ENCODE measurements around the gene CHST15. TPM values are rescaled to one million over a fixed set of nuclear protein-coding genes. Genes with fewer than 3 reads are reported as not detected.

The CHST15 gene
- total RNA-seq, 3 donors from 2014 or later, result 4.8 to 64.5 (median 10.8) TPM

DNA sequence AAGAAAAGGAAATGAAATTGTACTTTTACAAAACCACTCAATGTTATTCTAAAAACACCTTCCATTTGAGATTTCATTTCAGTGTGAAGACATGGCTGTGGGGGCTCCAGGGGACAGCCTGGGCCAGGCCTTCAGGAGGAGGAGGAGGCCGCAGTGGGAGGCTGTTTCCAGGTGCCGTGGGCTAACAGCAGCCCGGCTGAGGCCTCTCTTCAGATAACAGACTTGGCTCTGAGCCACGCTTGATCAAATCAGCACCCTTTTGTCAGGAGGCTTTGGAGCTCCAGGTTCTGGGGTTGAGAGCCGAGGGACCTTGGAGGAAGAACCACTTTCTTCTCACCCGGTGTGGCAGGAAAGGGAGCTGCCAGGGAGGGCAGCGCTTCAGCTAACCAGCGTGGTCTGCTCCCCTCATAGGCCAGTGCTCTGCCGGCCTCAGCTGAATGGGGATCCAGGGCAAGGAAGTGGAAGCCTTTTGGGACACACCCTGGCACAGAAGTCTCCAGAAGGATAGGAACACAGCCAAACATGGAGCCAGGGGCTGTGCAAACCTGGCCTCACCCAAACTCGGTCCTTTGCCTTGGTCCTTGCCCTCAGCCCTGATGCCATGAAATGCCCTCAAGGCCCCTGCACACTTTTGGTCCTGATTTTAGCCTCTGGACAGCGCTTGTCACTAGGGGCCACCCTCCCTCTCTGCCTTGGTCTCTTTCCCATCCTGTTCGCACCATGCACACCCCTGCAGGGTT lies 23.5 kb upstream of the CHST15 start:
- DNase-seq (no peak), ATAC-seq (no peak)
- no peaks in the 10 kb centered on the region for H3K4me1 ChIP-seq (ENCODE audit: low read depth)
- H3K36me3 ChIP-seq (ENCODE audit: low read depth), result no peaks in the 10 kb centered on the region
- H3K4me3 ChIP-seq, result no peak overlapping the region
- no peak for TF ChIP-seq CTCF (IDR thresholded peaks at IDR 0.05)
- intact Hi-C loops (cut with DNase I, micrococcal nuclease), result no loop called here
- no peaks in the 10 kb centered on the region for H3K9me3 ChIP-seq

DNA sequence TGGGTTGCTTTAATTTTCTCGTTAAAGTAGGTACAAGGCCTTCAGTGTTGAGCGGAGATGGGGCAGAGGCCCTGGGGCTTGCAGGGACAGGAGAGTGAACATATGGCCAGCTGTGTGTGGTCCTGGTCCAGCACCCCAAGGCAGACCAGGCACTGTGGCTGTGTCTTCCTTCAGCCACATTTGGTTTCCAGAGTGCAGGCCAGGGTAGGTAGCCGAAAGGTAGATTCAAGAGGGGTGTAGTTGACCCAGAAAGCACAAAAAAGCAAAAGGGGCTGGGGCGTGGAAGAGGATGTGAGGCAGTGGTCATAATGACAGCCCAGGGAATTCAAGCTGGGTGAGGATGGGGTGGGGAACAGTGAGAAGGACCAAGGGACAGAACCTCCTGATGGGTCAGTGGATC lies 21.3 kb upstream of the CHST15 start:
- TF ChIP-seq CTCF (IDR thresholded peaks at IDR 0.05), result no peak
- no peak for DNase-seq
- no peak for ATAC-seq
- Histone ChIP-seq H3K4me1 (ENCODE audit: low read depth) (no peaks in the 10 kb centered on the region), H3K9me3 (no peaks in the 10 kb centered on the region), H3K4me3 (no peak overlapping the region), H3K36me3 (ENCODE audit: low read depth) (no peaks in the 10 kb centered on the region)
- intact Hi-C loops (cut with DNase I, micrococcal nuclease), result no loop called here

- H3K4me1 ChIP-seq (ENCODE audit: low read depth), result no peaks in the 10 kb centered on the region
- no peaks in the 10 kb centered on the region for H3K9me3 ChIP-seq
- ATAC-seq, result no peak
- intact Hi-C loops (cut with DNase I, micrococcal nuclease), result no loop called here
- TF ChIP-seq CTCF (IDR thresholded peaks at IDR 0.05), result no peak
- H3K36me3 ChIP-seq (ENCODE audit: low read depth), result no peaks in the 10 kb centered on the region
- DNase-seq, result no peak
- no peak overlapping the region for H3K4me3 ChIP-seq
Observed at GRCh38 chr10:124112891-124113580, 19.6 kb upstream of the CHST15 start.

DNA sequence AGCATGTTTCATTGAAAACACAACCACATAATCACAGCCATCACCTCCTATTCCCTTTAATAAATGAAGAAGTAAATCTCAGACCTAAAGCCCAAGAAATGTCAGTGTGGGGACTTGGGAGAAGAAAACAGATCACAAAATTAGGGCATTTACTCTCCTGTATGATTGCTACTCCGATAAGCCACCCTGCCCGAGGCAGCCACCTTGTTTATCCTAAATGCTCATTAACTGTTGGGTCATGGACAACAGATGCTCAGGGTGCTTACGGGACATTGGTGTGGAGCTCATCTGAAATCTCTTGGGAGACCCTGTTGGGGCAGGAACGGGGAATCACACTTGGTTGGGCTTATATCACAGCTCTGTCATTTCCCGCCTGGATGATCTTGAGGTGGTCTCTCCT lies 17.5 kb upstream of the CHST15 start:
- intact Hi-C loops (cut with DNase I, micrococcal nuclease), result no loop called here
- no peak for ATAC-seq
- TF ChIP-seq CTCF (IDR thresholded peaks at IDR 0.05), result no peak
- no peaks in the 10 kb centered on the region for H3K36me3 ChIP-seq (ENCODE audit: low read depth)
- H3K9me3 ChIP-seq, result no peaks in the 10 kb centered on the region
- no peak overlapping the region for H3K4me3 ChIP-seq
- H3K4me1 ChIP-seq (ENCODE audit: low read depth), result no peaks in the 10 kb centered on the region
- DNase-seq, result no peak

DNA sequence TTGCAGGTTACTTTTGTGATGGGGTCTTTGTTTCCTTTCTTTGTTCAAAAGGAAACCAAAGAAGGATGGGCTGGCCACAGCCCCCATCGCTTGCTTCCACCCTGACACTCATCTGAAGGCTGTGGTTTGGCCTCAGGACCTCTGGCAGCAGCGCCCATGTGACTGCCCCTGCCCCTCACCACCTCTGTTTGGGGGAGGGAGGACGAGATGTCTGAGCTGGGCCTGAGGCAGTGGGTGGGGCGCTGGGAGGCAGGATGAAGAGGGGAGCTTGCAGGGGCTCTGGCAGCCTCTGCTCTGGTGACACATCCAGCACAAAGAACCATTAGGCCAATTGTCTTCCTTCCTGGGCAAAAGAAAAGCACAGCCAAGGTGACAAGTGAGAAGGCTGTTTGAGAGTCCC lies 15.9 kb upstream of the CHST15 start:
- H3K36me3 ChIP-seq (ENCODE audit: low read depth), result no peaks in the 10 kb centered on the region
- H3K4me3 ChIP-seq, result no peak overlapping the region
- intact Hi-C loops (cut with DNase I, micrococcal nuclease), result no loop called here
- no peak for TF ChIP-seq CTCF (IDR thresholded peaks at IDR 0.05)
- DNase-seq, result no peak
- no peaks in the 10 kb centered on the region for H3K9me3 ChIP-seq
- ATAC-seq, result no peak
- peaks cover 3% of the 10 kb centered on the region for H3K4me1 ChIP-seq (ENCODE audit: low read depth)
